Lower lobe of right lung (tissue), 2 donors: ENCODE measurements around the gene KIAA1191. TPM values are rescaled to one million over a fixed set of nuclear protein-coding genes. Genes with fewer than 3 reads are reported as not detected.

ENCODE experiments used
- ATAC-seq, 2 donors: fragments of 200-7000 bp; cut with Tn5 transposase; one replicate each; pipeline ENCODE4 v1.9.1; 2020 to 2022; ENCODE audit warnings: mild to moderate bottlenecking in 2 of 2, moderate library complexity in 2 of 2
- DNase-seq: peaks from one replicate; pipeline ENCODE4 v3.0.0-alpha.2; 2020
- H3K27ac ChIP-seq: fragments of 200-600 bp; one replicate; pipeline ENCODE4 v1.8.0; 2022
- H3K27me3 ChIP-seq: fragments of 200-600 bp; one replicate; pipeline ENCODE4 v1.8.0; 2022; ENCODE audit warnings: low read depth
- H3K36me3 ChIP-seq: fragments of 200-600 bp; one replicate; pipeline ENCODE4 v1.8.0; 2022; ENCODE audit warnings: mild to moderate bottlenecking
- H3K4me1 ChIP-seq: fragments of 200-600 bp; one replicate; pipeline ENCODE4 v1.8.0; 2022
- H3K4me3 ChIP-seq: fragments of 200-600 bp; one replicate; pipeline ENCODE4 v1.8.0; 2022; ENCODE audit warnings: mild to moderate bottlenecking
- H3K9me3 ChIP-seq: fragments of 200-600 bp; one replicate; pipeline ENCODE4 v1.8.0; 2022
- intact Hi-C: fragments of 100-400 bp; cut with DNase I; formaldehyde crosslinking; loops from one replicate; pipeline ENCODE4 v1.11.0; 2022
- total RNA-seq: library from RNA; stranded (reverse); fragmentation: NEBNext Ultra II Directional; extraction: Animal tissue kit (Norgen Biotek cat#: 25700); gene quantifications from one replicate; pipeline ENCODE4 v1.2.1, GENCODE V29; 2021
- TF ChIP-seq, protein P1 (sequence below): fragments of 200-600 bp; IDR thresholded peaks from one replicate; pipeline ENCODE4 v1.8.0; 2022; ENCODE audit warnings: antibody characterized with exemption, mild to moderate bottlenecking
- donor health status: DM: no; HTN: yes; CAD: no; lungs with severe emphysema.

Gene KIAA1191
- total RNA-seq, 1 donor from 2014 or later: 88.9 TPM

DNA sequence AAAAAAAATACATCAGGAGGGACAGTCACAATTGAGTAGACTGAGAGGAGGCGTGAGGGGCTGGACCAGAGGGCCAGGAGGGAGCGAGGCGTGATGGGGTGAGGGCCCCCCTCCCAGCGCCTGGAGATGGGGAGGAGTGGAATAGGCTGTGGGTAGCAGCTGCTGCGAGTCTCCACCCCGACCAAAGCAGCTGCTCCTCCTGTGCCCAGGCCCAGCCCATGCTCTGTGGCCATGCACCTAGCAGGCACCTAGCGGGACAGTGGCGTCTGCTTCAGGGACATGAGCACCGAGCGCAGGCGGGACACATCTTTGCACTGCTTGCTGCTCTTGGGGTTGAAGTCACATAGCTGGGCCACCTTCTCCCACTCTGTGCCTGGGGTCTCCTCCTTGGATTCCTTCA, 31.0 kb upstream of the KIAA1191 start:
- Histone ChIP-seq H3K4me3 (no peak overlapping the region), H3K27me3 (no peaks in the 10 kb centered on the region), H3K9me3 (no peaks in the 10 kb centered on the region), H3K36me3 (peaks cover 52% of the 10 kb centered on the region), H3K4me1 (peaks cover 22% of the 10 kb centered on the region), H3K27ac (no peak overlapping the region)
- intact Hi-C loops: no loop called here
- ATAC-seq (no peak), DNase-seq (no peak)
- TF ChIP-seq, protein P1, sequence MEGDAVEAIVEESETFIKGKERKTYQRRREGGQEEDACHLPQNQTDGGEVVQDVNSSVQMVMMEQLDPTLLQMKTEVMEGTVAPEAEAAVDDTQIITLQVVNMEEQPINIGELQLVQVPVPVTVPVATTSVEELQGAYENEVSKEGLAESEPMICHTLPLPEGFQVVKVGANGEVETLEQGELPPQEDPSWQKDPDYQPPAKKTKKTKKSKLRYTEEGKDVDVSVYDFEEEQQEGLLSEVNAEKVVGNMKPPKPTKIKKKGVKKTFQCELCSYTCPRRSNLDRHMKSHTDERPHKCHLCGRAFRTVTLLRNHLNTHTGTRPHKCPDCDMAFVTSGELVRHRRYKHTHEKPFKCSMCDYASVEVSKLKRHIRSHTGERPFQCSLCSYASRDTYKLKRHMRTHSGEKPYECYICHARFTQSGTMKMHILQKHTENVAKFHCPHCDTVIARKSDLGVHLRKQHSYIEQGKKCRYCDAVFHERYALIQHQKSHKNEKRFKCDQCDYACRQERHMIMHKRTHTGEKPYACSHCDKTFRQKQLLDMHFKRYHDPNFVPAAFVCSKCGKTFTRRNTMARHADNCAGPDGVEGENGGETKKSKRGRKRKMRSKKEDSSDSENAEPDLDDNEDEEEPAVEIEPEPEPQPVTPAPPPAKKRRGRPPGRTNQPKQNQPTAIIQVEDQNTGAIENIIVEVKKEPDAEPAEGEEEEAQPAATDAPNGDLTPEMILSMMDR: no peak

DNA sequence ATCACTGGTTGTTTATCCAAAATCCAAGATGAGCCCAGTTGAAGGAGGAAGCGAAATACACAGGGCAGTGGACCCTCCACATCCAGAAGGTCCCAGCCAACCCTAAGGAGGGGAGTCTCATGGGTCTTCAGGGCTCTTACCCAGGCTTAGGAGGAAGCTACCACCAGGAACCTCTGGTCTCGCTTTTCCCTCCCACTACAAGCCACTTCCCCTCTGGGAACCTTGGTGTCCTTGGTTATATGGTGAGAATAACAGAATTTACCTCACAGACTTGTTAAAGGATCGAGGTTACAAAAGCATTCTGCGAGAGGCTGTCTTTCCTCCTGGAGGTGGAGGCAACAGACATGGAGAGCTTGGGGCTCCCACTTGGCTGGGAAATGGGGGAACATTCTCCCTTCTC, 30.4 kb upstream of the KIAA1191 start:
- no peak for ATAC-seq
- H3K36me3 ChIP-seq: peaks cover 51% of the 10 kb centered on the region
- no peak for DNase-seq
- H3K27ac ChIP-seq: no peak overlapping the region
- H3K4me3 ChIP-seq: no peak overlapping the region
- H3K4me1 ChIP-seq: peaks cover 27% of the 10 kb centered on the region
- H3K9me3 ChIP-seq: no peaks in the 10 kb centered on the region
- TF ChIP-seq, protein P1: no peak
- no peaks in the 10 kb centered on the region for H3K27me3 ChIP-seq
- intact Hi-C loops: no loop called here

DNA sequence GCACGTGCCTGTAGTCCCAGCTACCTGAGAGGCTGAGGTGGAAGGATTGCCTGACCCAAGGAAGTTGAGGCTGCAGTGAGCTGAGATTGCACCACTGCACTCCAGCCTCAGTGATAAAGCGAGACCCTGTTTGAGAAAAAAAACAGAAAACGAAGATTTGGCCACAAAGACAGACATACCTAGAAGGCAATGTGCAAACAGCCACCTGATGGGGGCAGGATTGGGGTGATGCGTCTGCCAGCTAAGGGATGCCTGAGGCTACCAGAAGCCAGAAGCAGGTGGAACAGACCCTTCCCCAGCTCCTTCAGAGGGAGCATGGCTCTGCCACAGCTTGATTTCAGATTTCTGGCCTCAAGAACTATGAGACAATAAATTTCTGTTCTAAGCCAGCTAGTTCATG, 29.9 kb upstream of the KIAA1191 start:
- no peak for ATAC-seq
- Histone ChIP-seq H3K9me3 (no peaks in the 10 kb centered on the region), H3K4me3 (no peak overlapping the region), H3K4me1 (peaks cover 27% of the 10 kb centered on the region), H3K36me3 (peaks cover 45% of the 10 kb centered on the region), H3K27ac (no peak overlapping the region), H3K27me3 (no peaks in the 10 kb centered on the region)
- TF ChIP-seq, protein P1: no peak
- DNase-seq: no peak
- intact Hi-C loops: no loop called here

DNA sequence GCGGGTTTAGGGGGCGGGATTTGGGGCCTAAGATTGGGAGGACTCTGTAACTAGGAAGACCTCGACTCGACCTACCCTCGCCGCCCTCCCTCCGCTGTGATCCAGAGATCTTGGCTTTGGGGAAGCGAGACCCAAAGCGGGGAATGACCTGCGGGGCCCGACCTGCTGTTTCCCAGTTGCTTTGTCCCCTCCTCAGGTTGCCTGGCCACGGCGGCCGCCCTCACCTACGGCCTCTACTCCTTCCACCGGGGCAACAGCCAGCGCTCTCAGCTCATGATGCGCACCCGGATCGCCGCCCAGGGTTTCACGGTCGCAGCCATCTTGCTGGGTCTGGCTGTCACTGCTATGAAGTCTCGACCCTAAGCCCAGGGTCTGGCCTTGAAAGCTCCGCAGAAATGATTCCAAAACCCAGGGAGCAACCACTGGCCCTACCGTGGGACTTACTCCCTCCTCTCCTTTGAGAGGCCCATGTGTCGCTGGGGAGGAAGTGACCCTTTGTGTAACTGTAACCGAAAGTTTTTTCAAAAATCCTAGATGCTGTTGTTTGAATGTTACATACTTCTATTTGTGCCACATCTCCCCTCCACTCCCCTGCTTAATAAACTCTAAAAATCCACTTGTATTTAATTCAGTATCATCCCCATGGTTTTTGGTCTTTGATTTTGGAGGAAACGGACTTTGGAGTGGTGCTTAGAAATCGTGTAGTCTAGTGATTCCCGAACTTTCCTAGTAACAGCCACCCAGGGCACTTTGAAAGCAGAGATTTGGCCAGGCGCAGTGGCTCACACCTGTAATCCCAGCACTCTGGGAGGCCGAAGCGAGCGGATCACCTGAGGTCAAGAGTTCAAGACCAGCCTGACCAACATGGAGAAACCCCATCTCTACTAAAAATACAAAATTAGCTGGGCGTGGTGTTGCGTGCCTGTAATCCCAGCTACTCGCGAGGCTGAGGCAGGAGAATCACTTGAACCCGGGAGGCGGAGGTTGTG, 27.9 kb upstream of the KIAA1191 start:
- TF ChIP-seq, protein P1: no peak
- intact Hi-C loops: no loop called here
- ATAC-seq: peak; percentile 44 to 53
- DNase-seq: no peak
- Histone ChIP-seq H3K9me3 (no peaks in the 10 kb centered on the region), H3K4me3 (peak overlapping the region; percentile 90), H3K27me3 (no peaks in the 10 kb centered on the region), H3K27ac (peak overlapping the region; percentile 95), H3K36me3 (peaks cover 47% of the 10 kb centered on the region), H3K4me1 (peaks cover 23% of the 10 kb centered on the region)

DNA sequence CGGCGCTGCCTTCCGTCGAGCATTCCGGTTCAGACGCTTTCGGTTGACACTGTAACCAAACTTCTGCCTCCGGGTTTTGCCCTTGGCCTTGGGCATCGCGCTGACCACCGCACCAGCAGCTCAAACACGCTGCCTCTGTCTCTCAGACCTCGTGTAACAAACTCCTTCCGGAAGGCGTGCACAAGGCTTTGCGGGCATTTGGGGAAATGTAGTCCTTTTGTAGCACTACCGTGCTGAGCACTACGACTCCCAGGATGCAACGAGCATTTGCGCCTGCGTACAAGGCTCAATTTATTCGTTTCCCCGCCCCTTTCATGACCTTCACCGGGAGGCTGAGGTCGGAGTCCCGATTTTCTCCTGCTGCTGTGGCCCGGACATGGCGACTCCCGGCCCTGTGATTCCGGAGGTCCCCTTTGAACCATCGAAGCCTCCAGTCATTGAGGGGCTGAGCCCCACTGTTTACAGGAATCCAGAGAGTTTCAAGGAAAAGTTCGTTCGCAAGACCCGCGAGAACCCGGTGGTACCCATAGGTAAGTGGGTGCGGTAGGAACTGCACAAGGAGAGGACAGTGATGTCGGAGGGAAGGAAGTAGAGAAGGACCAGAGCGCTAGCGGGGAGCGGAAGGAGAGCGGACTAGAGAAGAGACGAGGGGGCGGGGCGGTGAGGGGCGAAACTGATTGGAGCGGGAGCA, 27.0 kb upstream of the KIAA1191 start, which contains the start of the genes HIGD2A and NOP16:
Gene HIGD2A (plus strand): TSS at position 308 of the 691 bp plus-strand sequence. CDS start 69 bp downstream, at position 377.
Gene NOP16 (minus strand): TSS at position 155 of the 691 bp plus-strand sequence. CDS start 59 bp downstream, at position 96.
- peaks cover 51% of the 10 kb centered on the region for H3K36me3 ChIP-seq
- H3K4me3 ChIP-seq: peak within 1 kb of the TSS; percentile 90
- no peaks in the 10 kb centered on the region for H3K9me3 ChIP-seq
- intact Hi-C loops: no loop called here
- H3K27me3 ChIP-seq: no peaks in the 10 kb centered on the region
- ATAC-seq: peak; percentile 97 to 98
- DNase-seq: peak; percentile 100
- peak within 1 kb of the TSS; percentile 95 for H3K27ac ChIP-seq
- TF ChIP-seq, protein P1: no peak
- peaks cover 23% of the 10 kb centered on the region for H3K4me1 ChIP-seq
